GM15510 (cell line): ENCODE results near the gene ATG9A.

Experiments used
- POLR2A ChIP-seq: IDR thresholded peaks from 3 replicates; pipeline ENCODE4 v1.6.1; 2011; ENCODE audit warnings: borderline replicate concordance; ENCODE audit not compliant: insufficient read length; ENCODE audit errors: extremely low read depth

ATG9A gene

DNA sequence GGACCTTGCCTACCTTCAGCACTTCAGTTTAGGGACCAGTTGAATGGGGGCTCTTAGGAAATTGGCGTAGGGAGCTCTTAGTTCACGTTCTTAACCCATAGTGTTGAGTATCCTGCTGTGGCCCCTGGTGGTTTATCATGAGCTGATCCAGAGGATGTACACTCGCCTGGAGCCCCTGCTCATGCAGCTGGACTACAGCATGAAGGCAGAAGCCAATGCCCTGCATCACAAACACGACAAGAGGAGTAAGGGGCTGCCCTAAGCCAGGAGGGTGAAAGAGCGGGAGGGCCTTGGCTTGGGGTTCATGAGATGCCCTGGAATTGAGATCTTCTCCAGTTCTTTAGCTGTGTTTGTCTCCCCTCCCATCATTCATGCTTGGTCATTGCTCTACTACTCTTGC lies 48.5 kb downstream of the ATG9A start:
- no peak for TF ChIP-seq POLR2A

DNA sequence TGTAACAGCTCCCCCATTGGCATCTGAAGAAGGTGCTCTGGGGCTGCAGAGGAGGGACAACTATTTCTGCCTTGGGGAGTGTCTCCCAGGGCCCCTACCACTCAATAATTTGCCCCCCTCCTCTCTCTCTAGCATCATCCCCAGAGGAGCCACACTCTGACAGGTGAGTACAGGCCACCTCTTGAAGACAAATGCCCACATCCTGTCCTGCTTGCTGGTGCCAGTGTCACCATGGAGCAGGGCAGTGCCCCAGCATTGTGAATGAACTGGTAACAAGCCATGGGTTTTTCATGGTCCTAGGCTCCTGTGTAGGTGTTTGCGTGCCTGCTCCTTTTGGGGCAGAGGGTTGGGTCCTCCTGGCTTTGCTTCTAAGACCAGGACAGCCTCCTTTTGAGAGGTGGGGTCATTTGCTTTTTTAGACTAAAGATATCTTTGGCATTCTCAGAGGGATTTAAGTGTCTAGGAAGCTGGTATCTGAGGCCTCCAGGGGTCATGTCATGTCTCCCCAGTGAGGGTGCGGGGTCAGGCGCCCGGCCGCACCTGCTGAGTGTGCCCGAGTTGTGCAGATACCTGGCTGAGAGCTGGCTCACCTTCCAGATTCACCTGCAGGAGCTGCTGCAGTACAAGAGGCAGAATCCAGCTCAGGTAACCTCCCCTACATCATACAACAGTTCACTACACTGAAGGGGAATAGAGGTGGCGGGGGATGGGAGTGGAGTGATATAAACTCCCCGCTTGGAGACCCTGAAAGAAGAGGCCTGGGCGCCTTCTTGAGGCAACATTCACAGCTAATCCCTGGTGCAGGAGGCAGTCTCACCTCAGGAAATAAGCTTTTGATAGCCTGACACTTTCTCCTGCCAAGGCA lies 49.6 kb downstream of the ATG9A start:
- no peak for TF ChIP-seq POLR2A

DNA sequence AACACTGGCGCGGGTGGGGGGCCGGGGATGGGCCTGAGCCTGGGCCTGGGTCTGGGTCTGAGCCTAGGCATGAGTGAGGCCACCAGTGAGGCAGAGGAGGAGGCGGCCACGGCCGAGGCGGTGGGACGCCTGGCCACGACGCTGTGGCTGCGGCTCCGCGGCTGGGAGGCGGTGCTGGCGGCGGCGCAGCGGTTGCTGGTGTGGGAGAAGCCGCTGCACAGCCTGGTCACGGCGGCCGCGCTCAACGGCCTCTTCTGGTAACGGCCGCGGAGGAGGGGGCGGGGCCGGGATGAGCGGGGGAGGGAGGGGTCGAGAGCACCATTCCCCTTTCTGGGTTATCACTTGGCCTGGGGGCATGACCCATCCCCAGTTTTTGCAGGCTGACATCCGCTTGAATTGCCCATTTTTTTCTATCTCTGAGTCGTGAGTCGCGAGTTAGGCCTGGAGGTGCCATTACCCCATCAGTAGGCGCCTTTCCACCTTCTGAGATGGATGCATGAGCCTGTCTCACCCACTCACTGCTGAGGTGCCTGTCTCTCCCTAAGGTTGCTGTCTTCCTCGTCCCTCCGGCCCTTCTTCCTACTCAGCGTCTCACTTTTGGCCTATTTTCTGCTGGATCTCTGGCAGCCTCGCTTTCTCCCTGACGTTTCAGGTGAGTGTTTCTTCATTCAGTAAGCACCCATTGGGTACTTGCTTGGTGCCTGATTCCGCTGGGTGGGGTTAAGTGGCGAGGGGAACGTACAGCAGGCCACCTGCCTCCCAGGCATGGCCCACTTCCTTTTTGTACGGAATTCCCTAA lies 50.9 kb downstream of the ATG9A start:
- no peak for TF ChIP-seq POLR2A

DNA sequence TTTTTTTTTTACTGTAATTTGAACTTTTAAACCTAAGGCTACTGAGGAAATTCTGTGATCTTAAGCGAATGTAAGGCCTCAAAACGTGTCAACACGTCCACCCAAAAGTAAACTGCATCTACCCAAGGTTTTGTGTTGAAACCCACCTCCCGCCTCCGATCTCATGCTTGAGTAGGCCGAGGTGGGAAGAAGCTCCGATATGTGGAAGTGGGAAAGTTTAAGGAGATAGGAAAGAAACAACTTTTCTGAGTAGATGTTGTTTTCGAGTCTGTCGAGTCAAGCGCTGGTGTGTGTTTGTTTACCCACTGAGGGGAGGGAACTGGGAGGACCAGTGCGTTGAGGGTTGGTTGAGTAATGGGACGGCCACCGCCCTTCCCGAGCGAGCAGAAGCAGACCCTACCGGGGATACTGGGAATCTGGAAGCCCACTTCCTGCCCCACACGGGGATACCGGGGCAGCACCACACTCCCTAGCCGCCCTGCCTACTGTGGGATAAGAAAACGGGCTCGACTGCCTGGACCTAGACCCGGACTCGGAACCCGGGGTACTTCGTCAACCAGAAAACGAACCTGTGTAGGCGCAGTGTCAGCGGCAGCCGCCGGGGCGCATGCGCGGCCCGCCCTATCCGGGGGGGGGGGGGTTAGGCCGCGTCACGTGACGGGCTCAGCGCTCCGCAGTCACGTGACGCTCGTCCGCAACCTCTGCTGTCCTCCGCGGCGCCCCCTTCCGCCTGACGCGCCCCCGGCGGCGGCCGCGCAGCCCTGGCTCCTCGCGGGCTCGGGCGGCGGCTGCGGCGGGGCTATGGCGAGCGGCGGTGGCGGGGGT lies 51.7 kb downstream of the ATG9A start, which contains the start of gene RETREG2:
TSS of gene RETREG2 (plus strand) at position 724 of the 825 bp plus-strand sequence. CDS start at position 802, 78 bp downstream.
- TF ChIP-seq POLR2A = peak; percentile 89

DNA sequence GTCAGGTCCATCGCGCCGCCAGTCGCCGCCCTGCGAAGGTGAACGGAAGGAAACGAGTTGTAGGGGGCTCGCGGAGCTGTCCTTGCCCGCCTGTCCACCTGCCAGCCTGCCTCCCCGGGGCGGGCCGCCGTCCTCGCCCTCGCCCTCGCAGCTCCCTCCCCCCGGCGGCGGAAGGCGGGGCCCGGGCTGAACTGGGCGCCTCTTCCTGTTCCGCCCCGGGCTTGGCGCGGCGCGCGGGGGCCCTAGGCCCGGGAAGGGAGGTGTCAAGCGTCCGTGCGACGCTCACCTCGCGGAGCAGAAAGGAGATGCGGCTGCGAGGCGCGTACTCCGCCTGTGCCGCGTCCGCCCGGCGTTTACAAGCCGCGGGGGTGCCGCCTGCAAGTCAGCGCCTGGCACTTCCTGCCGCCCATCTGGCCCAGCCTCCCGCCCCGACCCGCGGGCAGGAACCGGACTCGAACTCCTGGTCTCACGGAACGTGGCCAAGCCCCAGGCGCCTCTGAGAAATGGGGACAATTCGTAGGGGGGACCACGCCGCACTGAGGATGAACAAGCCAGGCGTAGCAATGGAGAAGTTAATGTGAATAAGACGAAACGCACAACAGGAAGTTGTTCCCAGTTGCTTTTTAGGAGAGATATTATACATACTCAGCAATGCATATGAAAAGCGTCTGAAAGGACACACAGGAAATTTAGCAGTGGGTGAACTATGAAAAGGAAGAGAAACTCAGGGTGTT lies 52.5 kb downstream of the ATG9A start, which contains the start of gene CNPPD1:
TSS of gene CNPPD1 (minus strand) at position 108 of the 734 bp plus-strand sequence. CDS start at position 11, 97 bp downstream.
- peak; percentile 87 for TF ChIP-seq POLR2A

DNA sequence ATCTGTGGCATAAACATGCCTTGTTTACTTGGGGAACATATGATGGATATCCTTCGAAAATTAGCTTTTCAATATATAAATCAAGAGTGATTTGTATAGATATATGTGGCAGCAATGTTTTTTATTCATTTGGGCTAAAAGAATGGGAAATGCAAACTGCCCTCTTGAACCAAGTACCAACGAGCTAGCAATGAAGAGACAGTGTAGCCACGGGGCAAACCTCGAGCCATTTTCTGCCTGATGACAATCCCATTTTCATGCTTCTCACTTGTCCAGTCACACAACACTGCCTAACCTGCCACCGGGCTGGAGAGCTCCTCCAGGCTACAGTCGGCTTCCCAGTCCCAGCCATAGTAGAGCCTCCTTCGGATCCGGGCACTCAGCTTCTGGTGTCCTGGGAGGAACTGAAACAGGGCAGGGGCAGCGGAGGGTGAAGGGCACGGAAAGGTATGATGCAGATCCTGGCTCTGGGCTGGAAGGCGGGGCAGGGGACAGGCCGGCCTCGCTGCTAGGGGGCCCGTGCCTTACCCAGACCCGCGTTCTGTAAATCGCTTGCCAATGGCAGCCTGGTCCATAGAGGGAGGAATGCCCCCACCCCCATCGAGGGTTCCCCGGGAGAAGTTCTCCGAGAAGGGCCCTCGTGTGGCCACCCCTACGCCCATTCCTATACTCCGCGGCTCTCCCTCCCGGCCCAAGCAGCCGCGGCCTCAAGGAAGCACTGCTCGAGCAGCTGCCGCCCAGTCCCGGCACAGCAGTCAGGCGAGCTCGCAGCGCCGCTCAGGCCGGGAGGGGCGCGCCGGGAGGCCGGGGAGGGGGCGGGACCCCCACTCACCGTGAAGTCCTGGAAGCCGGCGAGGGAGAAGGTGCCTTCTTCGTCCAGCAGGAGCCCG lies 53.3 kb downstream of the ATG9A start:
- peak; percentile 23 for TF ChIP-seq POLR2A

DNA sequence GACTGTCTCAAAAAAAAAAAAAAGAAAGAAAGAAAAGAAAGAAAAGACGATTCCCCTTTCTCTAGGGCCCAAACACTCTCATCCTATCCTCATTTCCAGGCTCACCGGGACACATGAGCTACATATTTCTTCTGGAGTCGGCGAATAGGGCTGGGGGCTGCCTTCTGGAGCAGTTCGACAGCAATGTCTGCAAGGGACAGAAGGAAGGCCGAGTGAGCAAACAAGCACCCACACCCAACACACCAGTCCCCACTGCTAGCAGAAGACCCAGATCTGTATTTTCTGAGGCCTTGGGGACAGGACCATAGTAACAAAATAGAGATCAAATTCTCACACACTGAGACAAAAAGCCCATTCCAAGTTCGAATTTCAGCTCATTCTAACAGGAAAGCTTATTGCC lies 54.0 kb downstream of the ATG9A start:
- TF ChIP-seq POLR2A = no peak

DNA sequence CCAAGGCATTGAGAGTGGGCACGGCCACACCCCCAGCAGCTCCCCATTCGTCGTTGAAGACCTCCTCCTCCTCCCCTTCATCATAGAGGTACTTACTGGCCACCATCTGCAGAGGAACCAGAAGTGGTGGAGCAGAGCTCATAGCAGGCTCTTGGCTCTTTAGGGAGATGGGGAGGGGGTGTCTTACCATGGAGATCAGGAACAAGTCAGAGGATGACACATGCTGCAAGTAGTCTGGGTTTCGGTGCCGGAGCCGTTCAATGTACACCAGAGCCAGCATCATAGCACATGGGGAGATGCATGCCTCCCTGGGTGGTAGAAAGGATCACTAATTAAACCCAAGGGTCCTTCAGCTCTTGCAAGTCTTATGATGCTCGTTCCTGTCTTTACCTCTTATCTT lies 54.6 kb downstream of the ATG9A start:
- TF ChIP-seq POLR2A = no peak

DNA sequence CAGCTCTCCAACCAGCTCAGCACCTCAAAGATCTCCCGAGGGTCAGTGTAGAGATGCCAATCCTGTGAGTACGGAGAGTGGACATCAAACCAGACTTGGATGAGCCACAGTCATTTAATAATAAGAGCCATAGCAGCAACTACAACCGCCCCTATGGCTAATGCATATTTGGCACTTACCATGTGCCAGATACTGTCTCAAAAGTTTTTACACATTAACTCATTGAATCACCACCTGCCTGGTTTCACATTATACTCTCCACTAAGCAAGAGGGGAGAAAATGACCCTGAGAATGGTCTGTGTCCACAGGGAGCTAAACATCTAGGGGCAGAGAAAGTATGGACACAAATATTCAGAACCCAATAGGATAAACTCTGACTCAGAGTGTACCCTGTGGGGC lies 55.3 kb downstream of the ATG9A start:
- TF ChIP-seq POLR2A = no peak

DNA sequence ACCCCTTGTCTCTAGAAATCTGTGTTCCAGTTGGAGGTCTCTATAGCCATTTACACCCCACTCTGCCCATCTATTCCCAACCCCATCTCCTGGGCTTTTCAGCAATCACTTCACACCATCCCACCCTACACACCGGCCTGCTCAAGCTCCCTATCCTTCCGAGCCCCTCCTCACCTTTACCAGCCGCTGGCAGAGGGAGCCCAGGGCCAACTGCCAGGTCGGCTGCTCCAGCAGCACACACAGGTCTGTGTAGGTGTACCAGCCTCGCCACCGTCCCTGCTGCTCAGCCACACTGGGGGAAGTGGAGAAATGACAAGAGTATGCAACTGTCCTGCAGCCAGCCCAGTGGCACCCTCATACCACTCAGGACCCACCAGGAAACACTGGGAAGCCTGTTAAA lies 56.3 kb downstream of the ATG9A start:
- TF ChIP-seq POLR2A = no peak

DNA sequence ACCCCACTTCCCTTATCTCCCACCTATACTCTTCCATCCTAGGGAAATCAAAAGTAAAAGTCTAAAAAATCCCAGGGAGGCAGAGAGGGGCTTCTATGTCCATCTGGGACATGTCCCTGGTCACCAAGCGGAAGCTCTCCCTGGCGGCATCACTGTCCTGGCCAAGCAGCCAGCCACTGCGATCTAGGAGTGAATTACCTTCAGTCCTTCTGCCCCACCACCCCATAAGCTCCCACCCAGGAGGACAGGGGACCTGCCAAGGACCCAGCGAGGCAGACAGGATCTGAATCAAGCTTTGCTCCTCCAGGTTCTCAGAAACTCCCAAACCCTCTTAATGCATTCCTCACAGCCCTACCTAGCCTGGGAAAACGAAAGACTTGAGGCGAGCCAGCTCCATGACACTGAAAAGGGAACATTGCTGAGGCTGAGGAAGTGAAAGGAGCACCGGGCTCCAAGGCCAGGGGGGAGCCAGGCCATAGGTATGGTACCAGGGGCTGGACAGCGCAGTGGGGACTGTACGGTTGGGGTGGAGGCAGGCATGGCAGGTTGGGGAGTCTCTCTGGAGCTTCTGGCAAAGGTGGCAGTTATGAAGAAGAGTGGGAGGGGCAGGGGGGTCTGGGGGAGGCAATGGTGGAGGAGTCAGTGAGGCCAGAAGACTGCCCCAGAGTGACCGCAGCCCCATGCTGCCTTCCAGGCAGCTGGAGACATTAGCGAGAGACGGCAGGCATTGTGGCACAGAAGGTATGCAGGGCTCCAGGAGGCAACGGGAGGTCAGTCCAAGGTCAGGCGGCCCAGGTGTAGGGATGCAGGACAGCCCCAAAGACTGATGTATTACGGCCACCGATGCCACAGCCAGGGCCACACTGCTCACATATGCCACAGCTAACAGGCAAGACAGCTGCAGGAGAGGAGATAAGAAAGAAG lies 56.9 kb downstream of the ATG9A start:
- no peak for TF ChIP-seq POLR2A

DNA sequence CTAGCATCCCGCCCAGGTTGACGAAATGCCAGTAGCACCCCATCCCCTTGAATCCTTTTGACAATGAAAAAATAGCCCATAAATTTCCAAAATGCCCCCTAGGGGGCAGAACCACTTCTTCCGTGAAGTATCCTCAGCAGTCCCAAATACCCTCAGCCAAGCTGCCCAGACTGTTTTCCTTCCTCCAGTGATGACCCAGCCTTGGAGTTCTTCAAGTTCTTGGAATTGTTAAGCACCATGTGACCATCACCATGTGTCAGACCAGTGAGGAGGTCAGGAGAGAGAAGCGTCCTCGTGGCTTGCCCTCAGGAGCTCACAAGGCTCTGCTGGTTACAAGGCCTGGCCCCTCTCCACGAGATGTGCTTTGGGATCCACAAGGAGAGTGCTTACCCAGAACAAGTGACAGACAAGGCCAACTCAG lies 58.2 kb downstream of the ATG9A start:
- no peak for TF ChIP-seq POLR2A
